T-helper 9 cell (primary cell): ENCODE results near the gene RBM20.
"Not testable (repeated sequence)": the region's sequence is repeated elsewhere in the genome, so short reads cannot be mapped to it uniquely, and the experiment has no call there.

Source experiments
- DNase-seq: peaks from one replicate; pipeline ENCODE4 v3.0.0-alpha.2; 2020
- total RNA-seq, 2 donors: gene quantifications; one replicate each; lab custom pipeline; 2026; lab: John Stamatoyannopoulos, UW

RBM20 gene
- total RNA-seq: 0.07 to 0.24 reads per million in 2 donors

GRCh38 chr10:110643653-110644597 lies at the start of gene RBM20:
Gene RBM20, plus strand, starts transcription at chr10:110644336. Its CDS starts 119 bp downstream, at chr10:110644455.
- no peak for DNase-seq

- no peak for DNase-seq
Measured at GRCh38 chr10:110597476-110597875, 46.7 kb upstream of the RBM20 start.

- DNase-seq: peak; percentile 4
Measured at GRCh38 chr10:110600487-110601101, 43.5 kb upstream of the RBM20 start.

GRCh38 chr10:110601581-110601980 lies 42.6 kb upstream of the RBM20 start:
- no peak for DNase-seq

GRCh38 chr10:110608087-110608486 lies 36.0 kb upstream of the RBM20 start:
- no peak for DNase-seq

- no peak for DNase-seq
Measured at GRCh38 chr10:110609605-110610004, 34.5 kb upstream of the RBM20 start.

GRCh38 chr10:110610308-110610774 lies 33.8 kb upstream of the RBM20 start:
- DNase-seq: peak; percentile 43

GRCh38 chr10:110610781-110611180 lies 33.4 kb upstream of the RBM20 start:
- DNase-seq: not testable (repeated sequence)

- DNase-seq: no peak
Measured at GRCh38 chr10:110612087-110612486, 32.0 kb upstream of the RBM20 start.

GRCh38 chr10:110612629-110613028 lies 31.5 kb upstream of the RBM20 start:
- no peak for DNase-seq

GRCh38 chr10:110613341-110613995 lies 30.7 kb upstream of the RBM20 start:
- no peak for DNase-seq

- no peak for DNase-seq
Measured at GRCh38 chr10:110613996-110614495, 30.1 kb upstream of the RBM20 start.

GRCh38 chr10:110615057-110615747 lies 28.9 kb upstream of the RBM20 start:
- DNase-seq: no peak

GRCh38 chr10:110616493-110617033 lies 27.6 kb upstream of the RBM20 start:
- DNase-seq: no peak

GRCh38 chr10:110617425-110618229 lies 26.5 kb upstream of the RBM20 start:
- DNase-seq: no peak

- DNase-seq: no peak
Measured at GRCh38 chr10:110618230-110618610, 25.9 kb upstream of the RBM20 start.

- no peak for DNase-seq
Measured at GRCh38 chr10:110619514-110620397, 24.4 kb upstream of the RBM20 start.

- DNase-seq: no peak
Measured at GRCh38 chr10:110620398-110620719, 23.8 kb upstream of the RBM20 start.

GRCh38 chr10:110623316-110623715 lies 20.8 kb upstream of the RBM20 start:
- not testable (repeated sequence) for DNase-seq

GRCh38 chr10:110625356-110625894 lies 18.7 kb upstream of the RBM20 start:
- DNase-seq: no peak
